Limb (tissue), 2 donors: ENCODE data around the gene CDK14.

Source experiments
- DNase-seq, 2 donors: peaks; one replicate each; pipeline ENCODE4 v3.0.0-alpha.2; 2016; ENCODE audit errors: extremely low spot score in 2 of 2

Gene CDK14

GRCh38 chr7:90595801-90596670 lies at the start of gene CDK14:
Gene CDK14, plus strand, starts transcription at chr7:90596321. Its CDS starts 307 bp downstream, at chr7:90596628.
- peak; percentile 73 to 90 for DNase-seq

DNA sequence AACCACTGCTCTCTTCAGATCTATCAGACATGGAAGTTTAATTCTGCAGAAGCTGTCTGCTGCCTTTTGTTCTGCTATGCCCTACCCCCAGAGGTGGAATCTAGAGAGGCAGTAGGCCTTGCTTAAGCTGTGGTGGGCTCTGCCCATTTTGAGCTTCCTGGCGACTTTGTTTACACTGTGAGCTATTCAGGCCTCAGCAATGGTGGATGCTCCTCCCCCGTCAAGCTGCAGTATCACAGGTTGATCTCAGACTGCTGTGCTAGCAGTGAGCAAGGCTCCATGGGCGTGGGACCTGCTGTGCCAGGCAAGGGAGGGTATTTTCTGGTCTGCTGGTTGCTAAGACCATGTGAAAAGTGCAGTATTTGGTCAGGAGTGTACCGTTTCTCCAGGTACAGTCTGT lies 45.1 kb upstream of the CDK14 start:
- DNase-seq, result no peak

- no peak for DNase-seq
Measured at GRCh38 chr7:90552521-90552920, 43.6 kb upstream of the CDK14 start.

GRCh38 chr7:90560730-90561129 lies 35.4 kb upstream of the CDK14 start:
- no peak for DNase-seq

DNA sequence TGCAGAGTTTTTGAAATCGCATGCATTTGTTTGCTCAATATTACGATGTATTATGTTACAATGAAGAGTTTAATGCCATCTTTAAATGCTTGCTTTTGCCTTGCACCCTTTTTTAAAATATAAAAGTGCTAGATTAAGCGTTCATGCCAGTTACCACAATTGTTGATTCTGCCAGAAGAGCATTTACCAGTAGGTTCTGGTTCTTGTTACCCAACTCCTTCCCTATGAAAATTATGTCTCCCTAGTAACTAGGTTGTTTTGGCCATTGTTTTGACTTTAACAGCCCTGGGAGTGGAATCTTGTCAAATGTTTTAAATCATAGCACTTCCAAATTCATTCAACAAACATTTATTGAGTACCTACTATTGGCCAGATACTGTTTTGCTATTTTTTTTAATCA lies 32.8 kb upstream of the CDK14 start:
- DNase-seq, result no peak

DNA sequence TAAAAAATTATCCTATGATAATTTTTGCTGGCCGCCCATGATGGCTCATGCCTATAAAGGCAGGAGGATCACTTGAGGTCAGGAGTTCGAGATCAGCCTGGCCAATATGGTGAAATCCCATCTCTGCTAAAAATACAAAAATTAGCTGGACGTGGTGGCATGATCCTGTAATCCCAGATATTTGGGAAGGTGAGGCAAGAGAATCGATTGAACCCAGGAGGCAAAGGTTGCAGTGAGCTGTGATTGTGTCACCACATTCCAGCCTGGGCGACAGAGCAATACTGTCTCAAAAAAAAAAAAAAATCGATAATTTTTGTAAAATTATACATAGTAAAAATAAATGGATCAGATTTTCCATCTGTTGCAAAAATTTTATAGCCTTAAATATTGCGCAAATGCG lies 31.7 kb upstream of the CDK14 start:
- no peak for DNase-seq

DNA sequence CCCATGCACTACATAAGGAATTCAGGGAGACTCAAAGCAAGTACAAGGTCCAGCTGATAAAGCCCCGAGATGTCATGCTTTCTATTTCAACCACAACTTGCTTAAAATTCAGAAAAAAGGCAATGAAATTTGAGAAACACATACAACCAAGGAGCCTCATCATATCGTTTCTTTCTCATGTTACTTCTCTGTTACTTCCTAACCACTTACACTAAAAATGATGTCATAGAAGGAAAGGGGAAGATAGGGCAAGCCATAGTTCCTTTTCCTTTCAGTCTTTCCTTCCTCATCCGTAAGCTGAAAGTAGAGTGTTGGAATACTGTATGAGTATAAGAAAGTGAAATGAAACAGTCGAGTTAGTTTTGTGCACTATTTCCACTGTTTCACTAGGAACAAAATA lies 27.9 kb upstream of the CDK14 start:
- DNase-seq, result no peak

- DNase-seq, result no peak
Measured at GRCh38 chr7:90569368-90569767, 26.8 kb upstream of the CDK14 start.

- DNase-seq, result no peak
Measured at GRCh38 chr7:90570373-90570959, 25.7 kb upstream of the CDK14 start.

DNA sequence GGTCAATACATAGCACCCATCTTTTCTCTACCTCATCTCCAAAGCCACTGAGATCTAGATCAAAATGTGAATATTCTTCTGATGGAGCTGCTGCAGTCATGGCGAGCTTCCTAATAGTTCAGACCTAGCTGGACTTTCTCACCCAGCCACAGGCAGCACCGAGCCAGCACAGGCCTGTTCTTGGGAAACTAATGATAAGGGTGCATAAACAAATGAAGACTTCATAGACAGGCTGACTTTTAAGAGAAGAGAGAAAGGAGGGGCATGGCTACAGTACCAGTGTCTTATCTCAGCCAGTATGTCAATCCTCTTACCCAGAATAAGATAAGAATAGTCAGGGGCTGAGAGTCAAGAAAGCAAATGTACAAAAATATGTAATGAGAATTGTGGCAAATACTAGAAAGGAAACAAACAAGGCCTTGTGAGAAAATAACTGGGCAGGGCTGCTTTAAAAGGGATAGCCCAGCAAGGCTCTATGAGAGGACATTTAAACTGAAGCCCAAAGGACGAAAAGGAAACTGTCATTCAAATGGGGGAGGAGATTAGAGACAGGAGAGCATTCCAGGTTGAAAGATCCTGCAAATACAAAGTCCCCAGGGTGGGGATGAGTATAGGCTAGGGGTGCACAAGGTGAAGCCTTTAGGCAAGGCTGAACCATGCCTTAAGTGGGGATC lies 21.8 kb upstream of the CDK14 start:
- DNase-seq, result no peak

DNA sequence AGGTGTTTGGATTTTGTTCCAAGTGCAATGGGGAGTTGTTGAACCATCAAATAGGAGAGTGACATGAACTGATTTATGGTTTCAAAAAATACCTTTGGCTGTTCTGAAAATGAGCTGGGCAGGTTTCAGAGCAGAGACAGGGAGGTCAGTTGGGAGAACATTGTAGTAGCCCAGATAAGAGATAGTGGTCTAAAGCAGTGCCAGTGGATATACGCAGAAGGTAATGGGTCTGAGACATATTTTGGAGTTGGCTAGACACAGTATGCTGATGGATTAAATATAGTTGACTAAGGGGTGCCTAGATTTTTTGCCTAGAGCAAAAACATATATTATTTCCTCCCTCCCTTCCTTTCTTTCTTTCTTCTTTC lies 21.3 kb upstream of the CDK14 start:
- no peak for DNase-seq

- no peak for DNase-seq
Measured at GRCh38 chr7:90579181-90579688, 16.9 kb upstream of the CDK14 start.

GRCh38 chr7:90580051-90580450 lies 16.1 kb upstream of the CDK14 start:
- no peak for DNase-seq

GRCh38 chr7:90582164-90582563 lies 14.0 kb upstream of the CDK14 start:
- DNase-seq, result no peak

DNA sequence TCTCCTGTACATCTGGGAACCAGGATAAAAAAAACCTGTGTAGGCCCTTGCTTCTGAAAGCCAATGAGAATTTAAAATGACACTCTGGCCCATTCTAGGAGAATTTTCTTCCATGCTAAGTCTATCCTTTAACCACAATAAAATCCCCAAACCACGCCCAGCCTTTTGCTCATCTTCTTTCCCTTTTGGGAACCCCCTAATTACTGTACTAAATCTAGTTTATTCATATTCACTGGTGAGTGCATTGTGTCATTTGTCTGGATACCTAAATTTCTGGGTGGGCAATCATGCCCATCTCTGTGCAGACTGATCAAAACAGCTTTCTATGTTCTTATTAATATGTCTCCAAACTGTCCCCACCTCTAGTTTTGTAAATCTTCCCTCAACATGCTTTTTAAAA lies 11.7 kb upstream of the CDK14 start:
- no peak for DNase-seq

- no peak for DNase-seq
Measured at GRCh38 chr7:90586091-90586490, 10.0 kb upstream of the CDK14 start.

DNA sequence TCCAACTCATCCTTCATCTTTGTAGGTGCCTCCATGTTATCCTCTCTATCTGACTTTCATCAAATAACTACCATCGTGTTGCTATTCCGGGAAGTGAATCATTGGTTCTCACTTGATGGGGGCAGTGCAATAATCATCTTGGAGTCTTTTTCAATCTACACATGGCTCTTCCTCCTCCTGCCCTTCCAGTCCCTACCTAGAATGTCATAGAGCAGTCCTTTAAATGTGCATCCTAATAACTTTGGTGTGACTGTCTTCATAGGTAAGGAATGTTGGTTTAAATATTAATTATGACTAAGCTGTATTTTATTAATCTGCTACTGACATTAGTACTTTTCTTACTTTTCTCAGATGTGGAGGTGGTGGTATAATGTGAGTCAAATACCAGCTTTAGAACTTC lies 8.4 kb upstream of the CDK14 start:
- no peak for DNase-seq

DNA sequence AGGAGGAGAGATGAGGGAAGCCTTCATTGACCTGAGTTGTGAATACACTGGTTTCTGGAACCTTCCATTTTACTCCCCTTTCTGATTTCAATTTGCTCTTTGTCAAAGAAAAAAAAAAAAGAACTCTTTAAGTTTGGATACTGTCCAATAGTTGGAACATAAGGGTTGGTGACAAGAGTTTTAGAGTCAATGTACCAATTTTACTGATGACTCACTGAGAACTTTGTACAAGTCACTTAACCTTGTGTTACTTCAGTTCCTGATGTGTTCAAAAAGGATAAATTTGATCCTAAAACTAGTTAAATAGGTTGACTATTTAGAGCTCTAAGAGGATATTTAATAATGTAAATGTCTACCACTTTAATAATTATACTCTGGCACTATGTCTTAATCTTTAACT lies 4.1 kb upstream of the CDK14 start:
- DNase-seq, result no peak

- no peak for DNase-seq
Measured at GRCh38 chr7:90593205-90593604, 2.9 kb upstream of the CDK14 start.

- DNase-seq, result peak; percentile 20 to 52
Measured at GRCh38 chr7:90594751-90595317, 1.3 kb upstream of the CDK14 start.

GRCh38 chr7:90595342-90595800 lies 750 bp upstream of the CDK14 start:
- peak in 1 of 2 donors; percentile 19 for DNase-seq
